ENCODE results near the gene IFNAR1.
"Not testable (repeated sequence)": the region's sequence is repeated elsewhere in the genome, so short reads cannot be mapped to it uniquely, and the experiment has no call there.

IFNAR1 gene

DNA sequence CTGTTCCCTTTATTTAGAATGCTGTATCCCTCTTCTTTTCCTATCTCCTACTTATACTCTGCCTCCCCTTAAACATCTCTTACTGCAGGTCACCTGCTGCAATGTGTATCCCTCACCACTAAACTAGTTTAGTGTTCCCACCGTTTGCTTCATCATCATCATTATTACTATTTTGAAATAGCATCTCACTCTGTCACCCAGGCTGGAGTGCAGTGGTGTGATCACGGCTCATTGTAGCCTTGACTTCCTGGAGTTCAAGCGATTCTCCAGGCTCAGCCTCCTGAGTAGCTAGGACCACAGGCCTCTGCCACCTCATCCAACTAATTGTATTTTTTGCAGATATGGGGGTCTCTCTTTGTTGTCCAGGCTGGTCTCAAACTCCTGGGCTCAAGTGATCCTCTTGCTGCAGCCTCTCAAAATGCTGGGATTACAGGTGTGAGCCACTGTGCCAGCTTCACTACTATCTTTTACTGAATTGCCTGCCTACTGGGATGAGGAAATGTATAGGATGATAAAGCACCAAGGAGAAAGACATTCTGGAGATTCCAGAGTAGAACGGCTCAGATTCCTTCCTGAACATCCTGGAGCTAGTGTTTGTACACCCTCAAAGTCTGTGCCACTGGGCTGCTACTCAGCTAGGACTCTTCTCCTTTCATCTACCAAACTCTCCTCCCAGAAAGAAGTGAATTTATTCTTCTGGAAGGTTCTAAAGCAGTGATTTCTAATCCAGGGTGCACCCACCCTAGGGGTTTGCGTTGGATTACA is 8.6 kb upstream of the IFNAR1 start:
- Histone ChIP-seq H2AFZ (ENCODE audit: low read depth, low read length, severe bottlenecking) (no peak overlapping the region), H3K27ac (ENCODE audit: low read depth, low read length) (no peak overlapping the region), H4K20me1 (ENCODE audit: low read depth, low read length) (no peaks in the 10 kb centered on the region), H3F3A (ENCODE audit: insufficient read depth) (no peaks in the 10 kb centered on the region), H3K79me2 (ENCODE audit: insufficient read depth, low read length) (no peaks in the 10 kb centered on the region), H3K4me3 (ENCODE audit: insufficient read depth, low read length, poor library complexity, severe bottlenecking) (no peak overlapping the region), H3K27me3 (ENCODE audit: low read length) (no peaks in the 10 kb centered on the region), H3K4me2 (ENCODE audit: low read depth, low read length, poor library complexity, severe bottlenecking) (no peak overlapping the region), H3K9me3 (ENCODE audit: insufficient read depth, low read length) (no peaks in the 10 kb centered on the region), H3K36me3 (ENCODE audit: low read length) (no peaks in the 10 kb centered on the region), H3K9me2 (replicated peaks; ENCODE audit: insufficient read depth, low read length) (no peaks in the 10 kb centered on the region), H3K9ac (ENCODE audit: low read length) (no peak overlapping the region)
- TF ChIP-seq EZH2phosphoT487 (conservative IDR thresholded peaks at IDR 0.05; ENCODE audit: low read length), result no peak

DNA sequence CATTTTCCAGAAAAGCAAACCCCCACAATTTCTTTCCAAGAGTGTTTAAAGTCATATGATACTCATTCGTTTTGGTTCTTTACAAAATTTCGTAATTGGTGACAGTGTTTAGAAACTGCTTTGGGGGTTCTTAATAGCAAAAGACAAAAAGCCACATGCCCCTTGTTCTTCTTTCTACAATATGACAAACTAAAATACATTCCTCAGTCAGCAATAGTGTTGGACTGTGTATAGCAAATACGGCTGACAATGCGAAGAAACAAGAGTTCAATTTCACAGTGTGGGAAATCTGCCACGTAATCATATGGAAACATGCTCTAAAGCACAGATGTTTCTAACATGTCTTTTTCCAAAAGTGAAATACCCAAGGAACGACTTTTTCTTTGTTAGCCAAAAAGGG is 7.6 kb upstream of the IFNAR1 start:
- H4K20me1 ChIP-seq (ENCODE audit: low read depth, low read length), result no peaks in the 10 kb centered on the region
- H3K4me3 ChIP-seq (ENCODE audit: insufficient read depth, low read length, poor library complexity, severe bottlenecking), result no peak overlapping the region
- H3K9ac ChIP-seq (ENCODE audit: low read length), result no peak overlapping the region
- no peaks in the 10 kb centered on the region for H3K9me2 ChIP-seq (replicated peaks; ENCODE audit: insufficient read depth, low read length)
- H3K36me3 ChIP-seq (ENCODE audit: low read length), result no peaks in the 10 kb centered on the region
- H2AFZ ChIP-seq (ENCODE audit: low read depth, low read length, severe bottlenecking), result no peak overlapping the region
- no peaks in the 10 kb centered on the region for H3F3A ChIP-seq (ENCODE audit: insufficient read depth)
- H3K27me3 ChIP-seq (ENCODE audit: low read length), result no peaks in the 10 kb centered on the region
- H3K4me2 ChIP-seq (ENCODE audit: low read depth, low read length, poor library complexity, severe bottlenecking), result no peak overlapping the region
- H3K9me3 ChIP-seq (ENCODE audit: insufficient read depth, low read length), result no peaks in the 10 kb centered on the region
- H3K79me2 ChIP-seq (ENCODE audit: insufficient read depth, low read length), result no peaks in the 10 kb centered on the region
- TF ChIP-seq, protein P1, sequence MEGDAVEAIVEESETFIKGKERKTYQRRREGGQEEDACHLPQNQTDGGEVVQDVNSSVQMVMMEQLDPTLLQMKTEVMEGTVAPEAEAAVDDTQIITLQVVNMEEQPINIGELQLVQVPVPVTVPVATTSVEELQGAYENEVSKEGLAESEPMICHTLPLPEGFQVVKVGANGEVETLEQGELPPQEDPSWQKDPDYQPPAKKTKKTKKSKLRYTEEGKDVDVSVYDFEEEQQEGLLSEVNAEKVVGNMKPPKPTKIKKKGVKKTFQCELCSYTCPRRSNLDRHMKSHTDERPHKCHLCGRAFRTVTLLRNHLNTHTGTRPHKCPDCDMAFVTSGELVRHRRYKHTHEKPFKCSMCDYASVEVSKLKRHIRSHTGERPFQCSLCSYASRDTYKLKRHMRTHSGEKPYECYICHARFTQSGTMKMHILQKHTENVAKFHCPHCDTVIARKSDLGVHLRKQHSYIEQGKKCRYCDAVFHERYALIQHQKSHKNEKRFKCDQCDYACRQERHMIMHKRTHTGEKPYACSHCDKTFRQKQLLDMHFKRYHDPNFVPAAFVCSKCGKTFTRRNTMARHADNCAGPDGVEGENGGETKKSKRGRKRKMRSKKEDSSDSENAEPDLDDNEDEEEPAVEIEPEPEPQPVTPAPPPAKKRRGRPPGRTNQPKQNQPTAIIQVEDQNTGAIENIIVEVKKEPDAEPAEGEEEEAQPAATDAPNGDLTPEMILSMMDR (IDR thresholded peaks at IDR 0.05; ENCODE audit: insufficient read depth, low read length, poor library complexity, severe bottlenecking), result no peak
- TF ChIP-seq EZH2phosphoT487 (conservative IDR thresholded peaks at IDR 0.05; ENCODE audit: low read length), result no peak
- no peak overlapping the region for H3K27ac ChIP-seq (ENCODE audit: low read depth, low read length)

DNA sequence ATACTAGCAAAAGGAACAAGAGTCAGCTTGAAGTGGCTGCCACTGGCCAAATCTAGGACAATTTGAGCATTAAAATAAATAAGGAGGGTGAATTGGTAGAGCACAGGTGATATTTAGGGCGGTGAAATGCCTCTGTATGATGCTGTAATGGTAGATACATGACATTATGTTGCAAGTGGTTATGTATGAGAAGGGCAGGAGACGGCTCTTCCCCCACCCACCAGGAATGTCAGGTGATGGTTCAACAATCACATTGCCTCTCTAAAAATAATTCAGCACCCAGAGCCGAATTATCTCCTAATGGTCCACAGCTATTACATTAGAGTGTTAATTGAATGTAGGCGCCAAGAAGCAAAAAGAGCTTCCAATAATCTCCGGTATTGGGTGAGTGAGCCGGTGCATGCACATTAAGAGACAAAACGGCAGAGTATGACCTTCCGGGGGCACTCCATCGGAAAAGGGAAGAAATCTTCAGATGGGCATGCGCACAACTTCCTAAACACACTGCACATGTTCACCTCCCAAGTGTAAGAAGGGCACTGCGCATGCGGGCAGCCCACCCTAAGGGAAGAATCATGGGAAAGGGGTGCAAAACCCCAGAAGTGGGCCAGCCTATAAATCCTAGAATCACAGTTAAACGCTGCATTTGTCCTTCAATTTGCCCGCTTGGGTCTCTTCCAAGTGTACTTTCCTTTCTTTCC is 6.8 kb upstream of the IFNAR1 start:
- H3F3A ChIP-seq (ENCODE audit: insufficient read depth), result no peaks in the 10 kb centered on the region
- no peak for TF ChIP-seq EZH2phosphoT487 (conservative IDR thresholded peaks at IDR 0.05; ENCODE audit: low read length)
- H3K4me2 ChIP-seq (ENCODE audit: low read depth, low read length, poor library complexity, severe bottlenecking), result no peak overlapping the region
- no peaks in the 10 kb centered on the region for H4K20me1 ChIP-seq (ENCODE audit: low read depth, low read length)
- no peaks in the 10 kb centered on the region for H3K9me2 ChIP-seq (replicated peaks; ENCODE audit: insufficient read depth, low read length)
- H3K9me3 ChIP-seq (ENCODE audit: insufficient read depth, low read length), result no peaks in the 10 kb centered on the region
- no peaks in the 10 kb centered on the region for H3K79me2 ChIP-seq (ENCODE audit: insufficient read depth, low read length)
- no peak overlapping the region for H2AFZ ChIP-seq (ENCODE audit: low read depth, low read length, severe bottlenecking)
- no peak overlapping the region for H3K27ac ChIP-seq (ENCODE audit: low read depth, low read length)
- no peak overlapping the region for H3K4me3 ChIP-seq (ENCODE audit: insufficient read depth, low read length, poor library complexity, severe bottlenecking)
- no peaks in the 10 kb centered on the region for H3K36me3 ChIP-seq (ENCODE audit: low read length)
- H3K27me3 ChIP-seq (ENCODE audit: low read length), result no peaks in the 10 kb centered on the region
- no peak overlapping the region for H3K9ac ChIP-seq (ENCODE audit: low read length)

DNA sequence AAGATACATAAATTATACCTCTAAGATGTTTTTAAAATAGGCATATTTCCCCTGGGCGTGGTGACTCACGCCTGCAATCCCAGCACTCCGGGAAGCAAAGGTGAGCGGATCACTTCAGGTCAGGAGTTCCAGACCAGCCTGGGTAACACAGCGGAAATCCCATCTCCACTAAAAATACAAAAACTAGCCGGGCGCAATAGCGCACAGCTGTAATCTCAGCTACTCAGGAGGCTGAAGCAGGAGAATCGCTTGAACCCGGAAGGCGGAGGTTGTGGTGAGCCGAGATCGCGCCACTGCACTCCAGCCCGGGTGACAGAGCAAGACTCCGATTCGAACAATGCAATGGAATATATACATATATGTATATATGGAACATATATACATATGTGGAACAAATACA is 3.8 kb upstream of the IFNAR1 start:
- H3K9ac ChIP-seq (ENCODE audit: low read length); H3F3A ChIP-seq (ENCODE audit: insufficient read depth); H3K9me2 ChIP-seq (replicated peaks; ENCODE audit: insufficient read depth, low read length): not testable (repeated sequence)

DNA sequence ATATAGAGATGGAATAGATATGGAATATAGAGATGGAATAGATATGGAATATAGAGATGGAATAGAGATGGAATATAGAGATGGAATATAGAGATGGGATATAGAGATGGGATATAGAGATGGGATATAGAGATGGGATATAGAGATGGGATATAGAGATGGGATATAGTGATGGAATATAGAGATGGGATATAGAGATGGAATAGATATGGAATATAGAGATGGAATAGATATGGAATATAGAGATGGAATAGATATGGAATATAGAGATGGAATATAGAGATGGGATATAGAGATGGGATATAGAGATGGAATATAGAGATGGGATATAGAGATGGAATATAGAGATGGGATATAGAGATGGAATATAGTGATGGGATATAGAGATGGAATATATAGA is 1.2 kb upstream of the IFNAR1 start:
- not testable (repeated sequence) for H3K9me2 ChIP-seq (replicated peaks; ENCODE audit: insufficient read depth, low read length); H2AFZ ChIP-seq (ENCODE audit: low read depth, low read length, severe bottlenecking); H3F3A ChIP-seq (ENCODE audit: insufficient read depth); H4K20me1 ChIP-seq (ENCODE audit: low read depth, low read length); H3K27me3 ChIP-seq (ENCODE audit: low read length); H3K9me3 ChIP-seq (ENCODE audit: insufficient read depth, low read length); H3K36me3 ChIP-seq (ENCODE audit: low read length); H3K27ac ChIP-seq (ENCODE audit: low read depth, low read length)
- Histone ChIP-seq H3K9ac (ENCODE audit: low read length) (peak overlapping the region; percentile 79), H3K4me2 (ENCODE audit: low read depth, low read length, poor library complexity, severe bottlenecking) (peak overlapping the region; percentile 85), H3K4me3 (ENCODE audit: insufficient read depth, low read length, poor library complexity, severe bottlenecking) (peak overlapping the region; percentile 66), H3K79me2 (ENCODE audit: insufficient read depth, low read length) (peaks cover 37% of the 10 kb centered on the region)

More for the DNA sequence above, 3.8 kb upstream of the IFNAR1 start:
- not testable (repeated sequence) for H3K9me3 ChIP-seq (ENCODE audit: insufficient read depth, low read length); H3K4me2 ChIP-seq (ENCODE audit: low read depth, low read length, poor library complexity, severe bottlenecking); H3K4me3 ChIP-seq (ENCODE audit: insufficient read depth, low read length, poor library complexity, severe bottlenecking); H2AFZ ChIP-seq (ENCODE audit: low read depth, low read length, severe bottlenecking); H3K27me3 ChIP-seq (ENCODE audit: low read length); H3K36me3 ChIP-seq (ENCODE audit: low read length); H3K27ac ChIP-seq (ENCODE audit: low read depth, low read length); H4K20me1 ChIP-seq (ENCODE audit: low read depth, low read length)
- peaks cover 11% of the 10 kb centered on the region for H3K79me2 ChIP-seq (ENCODE audit: insufficient read depth, low read length)
